CD4-positive, alpha-beta T cell (primary cell): ENCODE results near the gene BATF. TPM values are rescaled to one million over a fixed set of nuclear protein-coding genes. Genes with fewer than 3 reads are reported as not detected.

Experiments used
- ATAC-seq: fragments of 200-7000 bp; cut with Tn5 transposase; one replicate; pipeline ENCODE4 v1.10.0; 2022; ENCODE audit warnings: mild to moderate bottlenecking; ENCODE audit not compliant: poor library complexity
- CTCF ChIA-PET: fragments of 350-600 bp; sonication (Branson Sonifier 250); formaldehyde crosslinking; loops from one replicate; lab custom pipeline; 2021; ENCODE audit warnings: antibody characterized with exemption, inconsistent platforms; lab: Charles Lee
- POLR2A ChIA-PET: fragments of 350-600 bp; sonication (Branson Sonifier 250); formaldehyde crosslinking; loops from one replicate; lab custom pipeline; 2021; ENCODE audit warnings: antibody characterized with exemption, inconsistent platforms; lab: Charles Lee
- DNase-seq, 14 experiments: peaks; one replicate each; pipeline ENCODE4 v3.0.0-alpha.2; 2013 to 2020; ENCODE audit warnings: mixed read lengths in 2 of 14
- H3K27ac ChIP-seq, 2 donors: one replicate each; pipeline versions ENCODE4 v1.5.1 to v1.7.0; 2013; ENCODE audit warnings: low read length in 2 of 2, low read depth in 1 of 2, mild to moderate bottlenecking in 1 of 2
- H3K27me3 ChIP-seq, 2 experiments: 1 replicate in 1 of 2; 2 replicates in 1 of 2; pipeline versions ENCODE4 v1.6.1 to v1.7.0; 2013; ENCODE audit warnings: low read length in 2 of 2, control low read depth in 1 of 2, mild to moderate bottlenecking in 1 of 2, moderate library complexity in 1 of 2; ENCODE audit not compliant: insufficient read depth in 2 of 2, control insufficient read depth in 1 of 2
- H3K36me3 ChIP-seq: one replicate; pipeline ENCODE4 v1.6.1; 2013; ENCODE audit warnings: low read length, control low read depth; ENCODE audit not compliant: insufficient read depth
- H3K4me1 ChIP-seq: one replicate; pipeline ENCODE4 v1.6.1; 2013; ENCODE audit warnings: low read length, control low read depth; ENCODE audit not compliant: insufficient read depth
- H3K4me3 ChIP-seq: one replicate; pipeline ENCODE4 v1.5.1; 2013; ENCODE audit warnings: mild to moderate bottlenecking, low read length, moderate library complexity
- H3K9me3 ChIP-seq, 2 experiments: 1 replicate in 1 of 2; 2 replicates in 1 of 2; pipeline versions ENCODE4 v1.6.1 to v1.7.0; 2013; ENCODE audit warnings: low read length in 2 of 2, mild to moderate bottlenecking in 2 of 2, control low read depth in 1 of 2, moderate library complexity in 1 of 2; ENCODE audit not compliant: control insufficient read depth in 1 of 2, insufficient read depth in 1 of 2
- H3K27ac Mint-ChIP-seq: one replicate; pipeline ENCODE4 v1.8.0; 2020; ENCODE audit warnings: mixed read lengths
- H3K27me3 Mint-ChIP-seq: one replicate; pipeline ENCODE4 v1.8.0; 2021; ENCODE audit warnings: mixed read lengths
- H3K36me3 Mint-ChIP-seq: one replicate; pipeline ENCODE4 v1.8.0; 2021; ENCODE audit warnings: low read depth, mixed read lengths
- H3K4me1 Mint-ChIP-seq: one replicate; pipeline ENCODE4 v1.8.0; 2021; ENCODE audit warnings: low read depth, mixed read lengths
- H3K4me3 Mint-ChIP-seq: one replicate; pipeline ENCODE4 v1.8.0; 2020; ENCODE audit warnings: mild to moderate bottlenecking, mixed read lengths
- H3K9me3 Mint-ChIP-seq: one replicate; pipeline ENCODE4 v1.8.0; 2020; ENCODE audit warnings: mixed read lengths
- CTCF ChIP-seq: fragments of 200-600 bp; IDR thresholded peaks from one replicate; pipeline ENCODE4 v1.8.0; 2022; ENCODE audit warnings: antibody characterized with exemption, mild to moderate bottlenecking
- intact Hi-C, 2 experiments: fragments of 100-400 bp; cut with DNase I in 1 of 2; cut with micrococcal nuclease in 1 of 2; formaldehyde crosslinking; loops; one replicate each; pipeline versions ENCODE4 v1.15.1 to v1.9.0; 2023 to 2025; cut with DNase I, micrococcal nuclease
- total RNA-seq, 174 experiments: library from RNA in 2 of 174; stranded (reverse) in 2 of 174; gene quantifications; one replicate each; pipeline ENCODE4 v1.2.3 and lab custom pipeline; 2021 to 2026

BATF gene
- total RNA-seq, 2 experiments from 2014 or later: 6.7 to 7.8 TPM

- H3K4me3 Mint-ChIP-seq: no peak overlapping the region
- H3K27ac ChIP-seq: no peak overlapping the region
- intact Hi-C loops: no loop called here
- H3K4me1 ChIP-seq: no peaks in the 10 kb centered on the region
- H3K4me3 ChIP-seq: no peak overlapping the region
- no peak for DNase-seq
- H3K36me3 Mint-ChIP-seq: no peaks in the 10 kb centered on the region
- peaks cover 5% of the 10 kb centered on the region for H3K27me3 Mint-ChIP-seq
- ChIA-PET CTCF (interaction anchor here (1.1 kb wide), 1 partner anchor 11 kb away, joined by 3 read pairs; no protein-coding TSS in a partner anchor), POLR2A (no interaction called here)
- H3K9me3 ChIP-seq: no peaks in the 10 kb centered on the region
- H3K27me3 ChIP-seq: no peaks in the 10 kb centered on the region
- no peaks in the 10 kb centered on the region for H3K36me3 ChIP-seq
- H3K9me3 Mint-ChIP-seq: no peaks in the 10 kb centered on the region
- no peak overlapping the region for H3K27ac Mint-ChIP-seq
- no peak for TF ChIP-seq CTCF
- ATAC-seq: no peak
- no peaks in the 10 kb centered on the region for H3K4me1 Mint-ChIP-seq
Observed at GRCh38 chr14:75477881-75478280, 44.4 kb upstream of the BATF start.

GRCh38 chr14:75479770-75480600 is 42.3 kb upstream of the BATF start:
- no peaks in the 10 kb centered on the region for H3K9me3 Mint-ChIP-seq

GRCh38 chr14:75482366-75482765 is 39.9 kb upstream of the BATF start:
- H3K27ac ChIP-seq: no peak overlapping the region
- no peak overlapping the region for H3K27ac Mint-ChIP-seq
- H3K27me3 ChIP-seq: no peaks in the 10 kb centered on the region
- no peaks in the 10 kb centered on the region for H3K9me3 ChIP-seq
- no peak for ATAC-seq
- no peaks in the 10 kb centered on the region for H3K9me3 Mint-ChIP-seq
- CTCF ChIA-PET: no interaction called here
- no peak overlapping the region for H3K4me3 ChIP-seq
- intact Hi-C loops: loop anchor here in 1 of 2 experiments (5.0 kb wide), 1 partner anchor 270 kb away; no protein-coding TSS in a partner anchor
- no peak for TF ChIP-seq CTCF
- H3K4me1 ChIP-seq: peaks cover 5% of the 10 kb centered on the region
- no peaks in the 10 kb centered on the region for H3K36me3 Mint-ChIP-seq
- H3K36me3 ChIP-seq: no peaks in the 10 kb centered on the region
- no peak for DNase-seq
- H3K4me3 Mint-ChIP-seq: no peak overlapping the region
- no peaks in the 10 kb centered on the region for H3K27me3 Mint-ChIP-seq
- POLR2A ChIA-PET: no interaction called here
- H3K4me1 Mint-ChIP-seq: peaks cover 7% of the 10 kb centered on the region

More at GRCh38 chr14:75479770-75480600, 42.3 kb upstream of the BATF start:
- Histone ChIP-seq H3K36me3 (no peaks in the 10 kb centered on the region), H3K4me1 (no peaks in the 10 kb centered on the region), H3K27ac (no peak overlapping the region), H3K9me3 (no peaks in the 10 kb centered on the region), H3K27me3 (no peaks in the 10 kb centered on the region), H3K4me3 (no peak overlapping the region)
- Mint-ChIP-seq H3K27ac (no peak overlapping the region), H3K36me3 (no peaks in the 10 kb centered on the region), H3K27me3 (peaks cover 5% of the 10 kb centered on the region), H3K4me3 (no peak overlapping the region), H3K4me1 (no peaks in the 10 kb centered on the region)
- POLR2A ChIA-PET: interaction anchor here (0.6 kb wide), 1 partner anchor 1175 kb away, joined by 3 read pairs; no protein-coding TSS in a partner anchor
- ATAC-seq (no peak), DNase-seq (no peak)
- intact Hi-C loops: loop anchor here in 1 of 2 experiments (5.0 kb wide), 1 partner anchor 268 kb away; no protein-coding TSS in a partner anchor
- no peak for TF ChIP-seq CTCF
- CTCF ChIA-PET: interaction anchor here (0.9 to 1.2 kb wide), 2 partner anchors 9 to 183 kb away, joined by 4 read pairs; no protein-coding TSS in a partner anchor
